Panc1 (cell line): ENCODE measurements around the gene CXorf65.

Experiments
- CTCF ChIP-seq: fragments of 450-650 bp; IDR thresholded peaks from 2 replicates; pipeline ENCODE4 v1.5.1; 2017; ENCODE audit warnings: mild to moderate bottlenecking
- POLR2AphosphoS5 ChIP-seq: IDR thresholded peaks from 2 replicates; pipeline ENCODE4 v1.6.1; 2012; ENCODE audit warnings: mild to moderate bottlenecking, low read depth, low read length, moderate library complexity

DNA sequence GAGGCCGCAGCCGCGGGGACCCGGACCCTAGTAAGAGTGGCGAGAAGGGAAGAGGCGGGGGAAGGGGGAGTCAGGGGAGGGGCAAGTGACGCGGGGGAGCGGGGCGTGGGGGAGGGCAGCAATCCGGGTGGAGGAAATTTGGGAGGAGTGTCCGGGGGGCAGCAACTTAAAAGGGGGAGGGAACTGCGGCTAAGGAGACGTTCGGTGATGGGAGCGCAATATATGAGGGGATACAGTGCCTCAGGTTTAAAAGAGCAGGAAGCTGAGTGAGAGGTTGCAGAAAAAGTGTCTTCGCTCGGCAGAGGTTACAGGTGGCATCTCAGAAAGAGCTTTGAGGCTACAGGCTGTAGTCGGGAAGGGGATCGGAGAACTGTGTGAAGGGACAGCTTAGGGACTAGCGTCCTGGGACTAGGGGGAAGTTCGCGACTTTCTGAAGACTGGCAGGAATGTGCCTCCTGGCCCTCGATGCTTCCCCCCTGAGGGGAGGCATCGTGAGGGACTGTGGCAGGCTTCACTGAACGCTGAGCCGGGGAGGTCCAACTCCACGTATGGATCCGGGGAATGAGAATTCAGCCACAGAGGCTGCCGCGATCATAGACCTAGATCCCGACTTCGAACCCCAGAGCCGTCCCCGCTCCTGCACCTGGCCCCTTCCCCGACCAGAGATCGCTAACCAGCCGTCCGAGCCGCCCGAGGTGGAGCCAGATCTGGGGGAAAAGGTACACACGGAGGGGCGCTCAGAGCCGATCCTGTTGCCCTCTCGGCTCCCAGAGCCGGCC, 10.4 kb downstream of the CXorf65 start:
- TF ChIP-seq CTCF (no peak), POLR2AphosphoS5 (no peak)
